GM12878 (cell line): ENCODE data around the gene SNAP91. TPM values are rescaled to one million over a fixed set of nuclear protein-coding genes. Genes with fewer than 3 reads are reported as not detected.

ENCODE experiments used
- ATAC-seq: fragments of 200-7000 bp; cut with Tn5 transposase; 3 replicates; pipeline ENCODE4 v1.9.1; 2020; ENCODE audit warnings: mild to moderate bottlenecking, moderate library complexity
- BruUV-seq: library from RNA; stranded (reverse); fragments of 400-500 nt; replicated peaks from 2 replicates; lab custom pipeline; 2021; lab: Mats Ljungman, UMichigan
- CTCF ChIA-PET: fragments of 300-600 bp; sonication (Branson Sonifier 250); formaldehyde crosslinking; extraction: SDS; loops from one replicate; lab custom pipeline; 2021; ENCODE audit warnings: inconsistent platforms; lab: Yijun Ruan, JAX
- POLR2A ChIA-PET: fragments of 350-600 bp; formaldehyde crosslinking; extraction: SDS; loops from one replicate; lab custom pipeline; 2021; ENCODE audit warnings: inconsistent platforms; lab: Charles Lee
- RAD21 ChIA-PET: fragments of 300-600 bp; sonication (Branson Sonifier 250); formaldehyde crosslinking; loops from one replicate; lab custom pipeline; 2023; ENCODE audit warnings: antibody characterized with exemption; ENCODE audit not compliant: unreplicated experiment; lab: Charles Lee
- SMC1A ChIA-PET: fragments of 300-600 bp; sonication (Branson Sonifier 250); formaldehyde crosslinking; loops from one replicate; lab custom pipeline; 2023; ENCODE audit not compliant: unreplicated experiment, uncharacterized antibody; lab: Charles Lee
- DNase-seq: peaks from one replicate; pipeline ENCODE4 v3.0.0-alpha.2; 2011; ENCODE audit warnings: low read depth, low spot score
- FAIRE-seq: peaks from 3 replicates; lab custom pipeline; 2011; peaks lifted over from hg19 to GRCh38; lab: Jason Lieb, UNC
- H2AFZ ChIP-seq: 2 replicates; pipeline ENCODE4 v1.6.0; 2011; ENCODE audit warnings: low read depth, low read length, control low read depth; ENCODE audit not compliant: control insufficient read depth
- H3K27ac ChIP-seq: 2 replicates; pipeline ENCODE4 v1.5.1; 2011; ENCODE audit warnings: control low read depth; ENCODE audit not compliant: control insufficient read depth, insufficient read depth
- H3K27me3 ChIP-seq, 2 experiments: replicated peaks in 1 of 2; 2 replicates each; pipeline versions ENCODE4 v1.6.0 to v1.6.1; 2011; ENCODE audit warnings: low read length in 1 of 2; ENCODE audit not compliant: control insufficient read depth in 2 of 2, insufficient read depth in 2 of 2
- H3K36me3 ChIP-seq, 2 experiments: 2 replicates each; pipeline ENCODE4 v1.5.1; 2011; ENCODE audit warnings: low read length in 1 of 2; ENCODE audit not compliant: control insufficient read depth in 2 of 2, insufficient read depth in 2 of 2
- H3K4me1 ChIP-seq: 2 replicates; pipeline ENCODE4 v1.6.1; 2011; ENCODE audit warnings: mild to moderate bottlenecking, low read length, moderate library complexity, mixed read lengths; ENCODE audit not compliant: control insufficient read depth, insufficient read depth
- H3K4me2 ChIP-seq: 2 replicates; pipeline ENCODE4 v1.6.0; 2011; ENCODE audit warnings: control low read depth; ENCODE audit not compliant: control insufficient read depth, insufficient read depth
- H3K4me3 ChIP-seq: fragments of 200-600 bp; sonication (generic); 2 replicates; pipeline ENCODE4 v1.5.1; 2016
- H3K79me2 ChIP-seq: 2 replicates; pipeline ENCODE4 v1.6.0; 2011; ENCODE audit warnings: low read length; ENCODE audit not compliant: control insufficient read depth, insufficient read depth
- H3K9ac ChIP-seq: 2 replicates; pipeline ENCODE4 v1.8.0; 2011; ENCODE audit warnings: low read length, control low read depth, mixed read lengths; ENCODE audit not compliant: control insufficient read depth, insufficient read depth
- H3K9me3 ChIP-seq: replicated peaks from 3 replicates; pipeline ENCODE4 v1.5.1; 2011; ENCODE audit warnings: mild to moderate bottlenecking, low read length; ENCODE audit not compliant: control insufficient read depth, insufficient read depth
- H4K20me1 ChIP-seq: 2 replicates; pipeline ENCODE4 v1.6.0; 2011; ENCODE audit not compliant: control insufficient read depth, insufficient read depth
- CBFB ChIP-seq: IDR thresholded peaks from 2 replicates; pipeline ENCODE4 v1.6.1; 2016; ENCODE audit warnings: antibody characterized with exemption, low read depth
- CBX5 ChIP-seq: sonication (generic); IDR thresholded peaks from 2 replicates; pipeline ENCODE4 v1.6.1; 2016; ENCODE audit warnings: low read depth, moderate library complexity, mild to moderate bottlenecking, inconsistent platforms
- ESRRA ChIP-seq: IDR thresholded peaks from 2 replicates; pipeline ENCODE4 v1.6.1; 2012; ENCODE audit warnings: mild to moderate bottlenecking, low read length, improper control_type of control experiment
- IKZF2 ChIP-seq, 2 experiments: fragments of 450-650 bp; IDR thresholded peaks; 2 replicates each; pipeline ENCODE4 v1.6.1; 2017; ENCODE audit warnings: mild to moderate bottlenecking in 2 of 2, moderate library complexity in 2 of 2
- JUND ChIP-seq: IDR thresholded peaks from 2 replicates; pipeline ENCODE4 v1.6.1; 2012; ENCODE audit warnings: low read depth, mild to moderate bottlenecking, low read length, improper control_type of control experiment, moderate library complexity
- KLF5 ChIP-seq: fragments of 450-650 bp; IDR thresholded peaks from 2 replicates; pipeline ENCODE4 v1.6.1; 2014; ENCODE audit warnings: mild to moderate bottlenecking; ENCODE audit not compliant: partially characterized antibody
- MTA3 ChIP-seq: IDR thresholded peaks from 2 replicates; pipeline ENCODE4 v1.6.1; 2012; ENCODE audit warnings: low read length, inconsistent platforms, borderline replicate concordance
- POLR2AphosphoS2 ChIP-seq: IDR thresholded peaks from 2 replicates; pipeline ENCODE4 v1.6.1; 2011; ENCODE audit warnings: low read depth, mild to moderate bottlenecking, low read length, improper control_type of control experiment, moderate library complexity
- SIX5 ChIP-seq: IDR thresholded peaks from 2 replicates; pipeline ENCODE4 v1.6.1; 2011; ENCODE audit warnings: mild to moderate bottlenecking, low read depth, low read length, moderate library complexity; ENCODE audit not compliant: severe bottlenecking
- SMC3 ChIP-seq: IDR thresholded peaks from 2 replicates; pipeline ENCODE4 v1.6.1; 2011; ENCODE audit warnings: low read length, improper control_type of control experiment, borderline replicate concordance
- WRNIP1 ChIP-seq: IDR thresholded peaks from 2 replicates; pipeline ENCODE4 v1.6.1; 2011; ENCODE audit warnings: low read depth, low read length, improper control_type of control experiment, borderline replicate concordance
- YY1 ChIP-seq: IDR thresholded peaks from 2 replicates; pipeline ENCODE4 v1.6.1; 2011; ENCODE audit warnings: low read depth, mild to moderate bottlenecking, low read length
- ZNF622 ChIP-seq: fragments of 450-650 bp; IDR thresholded peaks from 2 replicates; pipeline ENCODE4 v1.6.1; 2017; ENCODE audit warnings: mild to moderate bottlenecking, inconsistent platforms
- in situ Hi-C: fragments of 300-500 bp; cut with MboI; formaldehyde crosslinking; loops from 9 replicates; pipeline ENCODE4 v1.14.3; 2018; ENCODE audit warnings: mixed read lengths
- intact Hi-C: fragments of 100-400 bp; cut with micrococcal nuclease; formaldehyde crosslinking; loops from one replicate; pipeline ENCODE4 v1.14.2; 2022; ENCODE audit not compliant: unreplicated experiment
- polyA plus RNA-seq, 11 experiments: library from polyadenylated mRNA; depleted of rRNA in 4 of 11; unstranded in 6 of 11; stranded (reverse) in 5 of 11; fragments of >200 nt; fragmentation: Nextera tagmentation in 4 of 11; fragmentation: Illumina TruSeq in 1 of 11; extraction: Ambion mirVana in 4 of 11; extraction: Trizol in 1 of 11; gene quantifications; 1 replicate in 1 of 11; 2 replicates in 10 of 11; pipeline versions ENCODE4 v1.2.1 to v1.2.3, GENCODE V29; 2011 to 2016; ENCODE audit warnings: inconsistent platforms in 2 of 11, missing spikeins in 2 of 11, low read depth in 1 of 11
- total RNA-seq, 4 experiments: library from RNA; depleted of rRNA in 3 of 4; stranded (reverse); fragments of >200 nt in 3 of 4; fragmentation: Illumina TruSeq in 1 of 4; extraction: Trizol in 1 of 4; gene quantifications; 2 replicates each; pipeline versions ENCODE4 v1.2.1 to v1.2.3, GENCODE V29; 2013 to 2021
- TF ChIP-seq, protein P1 (sequence below): fragments of 450-650 bp; IDR thresholded peaks from 2 replicates; pipeline ENCODE4 v1.6.1; 2017; ENCODE audit warnings: low read depth, mild to moderate bottlenecking, moderate library complexity

SNAP91 gene
- total and polyA plus RNA-seq, 10 of the 15 experiments (the other 5 are each of a cell fraction or from before 2014, with no cell fraction given), result 0.01 to 0.49 (median 0.12) TPM; not detected in 2

DNA sequence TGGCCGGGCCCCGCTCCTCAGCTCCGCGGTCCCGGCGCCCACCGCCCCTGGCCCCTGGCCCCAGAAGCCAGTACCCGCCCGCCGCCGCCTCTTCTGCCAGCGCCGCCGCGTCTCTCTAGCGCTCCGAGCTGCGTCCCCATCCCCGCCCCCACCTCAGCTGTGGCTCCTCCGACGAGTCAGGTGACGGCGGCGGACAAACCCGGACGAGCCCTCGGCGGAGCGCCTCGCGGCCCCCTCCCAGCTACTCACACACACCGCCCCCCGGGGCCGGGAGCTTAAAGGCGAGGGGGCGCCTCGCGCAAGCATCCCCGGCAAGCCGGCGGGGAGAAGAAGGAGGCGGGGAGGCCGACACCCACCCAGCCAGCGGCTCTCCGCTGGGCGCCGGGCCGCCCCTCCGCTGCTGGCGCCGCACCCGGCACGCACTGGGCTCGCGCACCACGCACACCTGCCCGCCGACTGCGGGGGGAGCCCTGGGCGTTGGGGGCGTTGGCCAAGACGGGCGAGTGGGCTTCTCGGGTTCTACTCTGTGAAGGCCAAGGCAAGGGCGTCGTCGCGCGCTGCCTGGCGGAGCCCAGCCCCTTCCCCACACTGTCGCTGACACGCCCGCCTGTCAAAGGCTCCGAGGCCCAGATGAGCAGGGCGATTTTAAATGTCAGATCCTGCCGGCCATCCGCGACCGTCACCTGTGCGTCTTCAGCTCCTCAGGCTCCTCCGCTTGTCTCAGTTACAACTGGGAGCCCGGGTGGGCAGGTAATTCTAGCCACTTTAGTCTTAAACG is at the start of gene SNAP91 (continued):
- no peak for TF ChIP-seq YY1
- no peak for TF ChIP-seq POLR2AphosphoS2
- TF ChIP-seq IKZF2 (IDR thresholded peaks at IDR 0.05), result no peak
- TF ChIP-seq ZNF622, result no peak
- TF ChIP-seq, protein P1, sequence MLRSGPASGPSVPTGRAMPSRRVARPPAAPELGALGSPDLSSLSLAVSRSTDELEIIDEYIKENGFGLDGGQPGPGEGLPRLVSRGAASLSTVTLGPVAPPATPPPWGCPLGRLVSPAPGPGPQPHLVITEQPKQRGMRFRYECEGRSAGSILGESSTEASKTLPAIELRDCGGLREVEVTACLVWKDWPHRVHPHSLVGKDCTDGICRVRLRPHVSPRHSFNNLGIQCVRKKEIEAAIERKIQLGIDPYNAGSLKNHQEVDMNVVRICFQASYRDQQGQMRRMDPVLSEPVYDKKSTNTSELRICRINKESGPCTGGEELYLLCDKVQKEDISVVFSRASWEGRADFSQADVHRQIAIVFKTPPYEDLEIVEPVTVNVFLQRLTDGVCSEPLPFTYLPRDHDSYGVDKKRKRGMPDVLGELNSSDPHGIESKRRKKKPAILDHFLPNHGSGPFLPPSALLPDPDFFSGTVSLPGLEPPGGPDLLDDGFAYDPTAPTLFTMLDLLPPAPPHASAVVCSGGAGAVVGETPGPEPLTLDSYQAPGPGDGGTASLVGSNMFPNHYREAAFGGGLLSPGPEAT, result no peak
- TF ChIP-seq SIX5, result no peak
- TF ChIP-seq KLF5, result no peak
- TF ChIP-seq CBFB, result no peak
- no peak for TF ChIP-seq ESRRA
- no peak for TF ChIP-seq CBX5
- no peak for TF ChIP-seq JUND
- TF ChIP-seq, all 136 proteins: peak for 9

DNA sequence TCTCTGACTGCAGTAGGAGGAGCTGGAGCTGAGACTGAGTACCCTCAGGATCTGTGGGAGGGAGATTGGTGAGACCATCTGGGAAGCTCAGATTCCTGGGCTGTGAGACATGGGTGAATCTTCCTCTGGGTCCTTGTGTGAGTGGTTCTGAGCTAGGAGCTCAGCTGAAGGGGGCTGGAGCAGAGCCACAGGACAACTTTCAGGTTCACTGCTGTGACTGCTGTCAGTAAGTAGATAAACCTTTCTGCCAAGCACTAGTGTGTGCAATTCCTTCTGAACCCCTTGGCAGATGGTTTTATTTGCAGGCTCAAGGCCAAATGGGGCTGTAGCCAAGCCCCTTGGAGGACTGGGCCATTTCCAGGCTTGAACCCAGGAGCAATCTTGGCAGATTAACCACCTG is 49.6 kb upstream of the SNAP91 start:
- Histone ChIP-seq H3K27me3 (no peaks in the 10 kb centered on the region), H3K79me2 (no peaks in the 10 kb centered on the region), H3K4me2 (no peak overlapping the region), H3K9me3 (no peaks in the 10 kb centered on the region; the same call in 2 of the 3 replicates), H2AFZ (no peak overlapping the region), H3K36me3 (no peaks in the 10 kb centered on the region), H3K9ac (no peak overlapping the region), H3K4me1 (no peaks in the 10 kb centered on the region), H3K4me3 (no peak overlapping the region), H3K27ac (no peak overlapping the region), H4K20me1 (no peaks in the 10 kb centered on the region)
- no peak for DNase-seq
- SMC1A ChIA-PET, result interaction anchor here (1.8 kb wide), 1 partner anchor 8 kb away, joined by 4 read pairs; no protein-coding TSS in a partner anchor
- intact Hi-C loops, result no loop called here
- POLR2A ChIA-PET, result interaction anchor here (0.6 kb wide), 1 partner anchor 11 kb away, joined by 3 read pairs; no protein-coding TSS in a partner anchor
- CTCF ChIA-PET, result no interaction called here
- RAD21 ChIA-PET, result no interaction called here
- no TSS peak for BruUV-seq
- in situ Hi-C loops, result no loop called here
- ATAC-seq, result no peak
- FAIRE-seq, result no peak
- TF ChIP-seq SMC3 (no peak), WRNIP1 (no peak), MTA3 (no peak)
